ENCODE results near the gene POP7. TPM values are rescaled to one million over a fixed set of nuclear protein-coding genes. Genes with fewer than 3 reads are reported as not detected.

The POP7 gene
- total and polyA plus RNA-seq, 10 donors = 14.9 to 39.1 (median 18.8) TPM

GRCh38 chr7:100671353-100672327 lies 34.3 kb upstream of the POP7 start:
- H3K4me3 ChIP-seq = no peak overlapping the region

DNA sequence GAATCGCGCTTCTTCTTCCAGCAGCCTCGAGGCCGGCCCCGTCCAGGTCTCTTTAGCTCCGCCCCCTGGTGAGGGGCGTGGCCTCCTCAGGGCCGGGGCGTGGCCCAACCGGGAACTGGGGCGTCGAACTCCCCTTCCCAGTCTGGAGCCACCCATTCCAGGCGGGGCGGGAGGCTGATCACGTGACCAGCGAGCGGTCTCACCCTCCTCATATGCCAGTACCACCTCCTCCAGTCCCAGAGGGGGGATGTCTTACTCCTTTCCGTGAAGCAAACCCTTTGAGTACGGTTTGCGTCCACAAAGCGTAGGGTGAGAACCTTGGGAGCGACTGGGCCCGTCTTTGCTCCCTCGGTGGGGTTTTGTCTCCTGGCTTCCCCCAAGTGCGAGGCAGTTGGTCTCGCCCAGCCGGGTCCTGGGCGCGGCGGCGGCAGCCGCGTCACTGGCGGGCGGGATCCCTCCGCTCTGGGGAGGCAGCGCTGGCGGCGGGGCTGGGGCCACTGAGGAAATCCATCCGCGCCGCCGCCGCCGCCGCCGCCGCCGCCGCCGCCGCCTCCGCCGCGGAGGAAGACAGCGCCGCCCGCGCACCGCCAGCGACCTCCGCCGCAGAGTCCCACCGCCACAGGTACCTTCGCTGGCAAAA lies 32.5 kb upstream of the POP7 start, which contains the start of gene GNB2:
Gene GNB2 (plus strand): TSS at position 439 of the 640 bp plus-strand sequence. CDS start 2,526 bp downstream, outside the sequence.
- 0 to 1% (median 0%) methylated on average over 17 to 65 of the region's 65 CpGs for WGBS, 5 donors

More at GRCh38 chr7:100671353-100672327, 34.3 kb upstream of the POP7 start:
- Histone ChIP-seq H3K27ac (no peak overlapping the region), H3K9me3 (no peaks in the 10 kb centered on the region), H3K4me1 (peaks cover 7 to 24% (median 21%) of the 10 kb centered on the region in 6 donors), H3K36me3 (peaks cover 0 to 6% (median 4%) of the 10 kb centered on the region in 6 donors), H3K27me3 (replicated peaks in 1 of 7) (no peaks in the 10 kb centered on the region)
- WGBS, 5 donors = 92 to 95% (median 93%) methylated on average over 18 of the region's 18 CpGs
- DNase-seq = peak; percentile 69
- TF ChIP-seq, protein P1, sequence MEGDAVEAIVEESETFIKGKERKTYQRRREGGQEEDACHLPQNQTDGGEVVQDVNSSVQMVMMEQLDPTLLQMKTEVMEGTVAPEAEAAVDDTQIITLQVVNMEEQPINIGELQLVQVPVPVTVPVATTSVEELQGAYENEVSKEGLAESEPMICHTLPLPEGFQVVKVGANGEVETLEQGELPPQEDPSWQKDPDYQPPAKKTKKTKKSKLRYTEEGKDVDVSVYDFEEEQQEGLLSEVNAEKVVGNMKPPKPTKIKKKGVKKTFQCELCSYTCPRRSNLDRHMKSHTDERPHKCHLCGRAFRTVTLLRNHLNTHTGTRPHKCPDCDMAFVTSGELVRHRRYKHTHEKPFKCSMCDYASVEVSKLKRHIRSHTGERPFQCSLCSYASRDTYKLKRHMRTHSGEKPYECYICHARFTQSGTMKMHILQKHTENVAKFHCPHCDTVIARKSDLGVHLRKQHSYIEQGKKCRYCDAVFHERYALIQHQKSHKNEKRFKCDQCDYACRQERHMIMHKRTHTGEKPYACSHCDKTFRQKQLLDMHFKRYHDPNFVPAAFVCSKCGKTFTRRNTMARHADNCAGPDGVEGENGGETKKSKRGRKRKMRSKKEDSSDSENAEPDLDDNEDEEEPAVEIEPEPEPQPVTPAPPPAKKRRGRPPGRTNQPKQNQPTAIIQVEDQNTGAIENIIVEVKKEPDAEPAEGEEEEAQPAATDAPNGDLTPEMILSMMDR (IDR thresholded peaks at IDR 0.05 in 8 of 11, conservative IDR thresholded peaks at IDR 0.05 in 3 of 11) = no peak
- TF ChIP-seq POLR2A (IDR thresholded peaks at IDR 0.05) (no peak), POLR2AphosphoS5 (IDR thresholded peaks at IDR 0.05) (no peak)
- intact Hi-C loops (cut with DNase I; ENCODE audit: low total_unique reads) = loop anchor here (10.0 kb wide), 1 partner anchor 57 kb away; the partner anchor contains the start of gene MOSPD3

GRCh38 chr7:100673942-100674410 lies 31.9 kb upstream of the POP7 start:
- Histone ChIP-seq H3K36me3 (peaks cover 0 to 30% (median 27%) of the 10 kb centered on the region in 6 donors), H3K9me3 (no peaks in the 10 kb centered on the region), H3K4me3 (peak overlapping the region; percentile 86 to 98 (median 92)), H3K4me1 (peaks cover 7 to 47% (median 36%) of the 10 kb centered on the region in 6 donors), H3K27me3 (replicated peaks in 1 of 7) (no peaks in the 10 kb centered on the region), H3K27ac (peak overlapping the region; percentile 97 to 100 (median 99))
- 0 to 1% (median 0%) methylated on average over 30 to 34 of the region's 34 CpGs for WGBS, 5 donors
- intact Hi-C loops (cut with DNase I; ENCODE audit: low total_unique reads) = loop anchor here (10.0 kb wide), 1 partner anchor 59 kb away; the partner anchor contains the start of gene MOSPD3
- TF ChIP-seq, protein P1 (IDR thresholded peaks at IDR 0.05 in 8 of 11, conservative IDR thresholded peaks at IDR 0.05 in 3 of 11) = no peak
- peak in 1 of 3 donors; percentile 17 for TF ChIP-seq POLR2AphosphoS5 (IDR thresholded peaks at IDR 0.05)
- peak; percentile 92 for DNase-seq

More for the DNA sequence above, 32.5 kb upstream of the POP7 start, which contains the start of gene GNB2:
- peak within 1 kb of the TSS; percentile 86 to 98 (median 92) for H3K4me3 ChIP-seq
- TF ChIP-seq POLR2AphosphoS5 (IDR thresholded peaks at IDR 0.05) = peak; percentile 92 to 95 (median 94)
- TF ChIP-seq, protein P1 (IDR thresholded peaks at IDR 0.05 in 8 of 11, conservative IDR thresholded peaks at IDR 0.05 in 3 of 11) = peak in 4 of 11 experiments; percentile 9 to 36 (median 18)
- peak in 2 of 3 donors; percentile 64 to 67 for TF ChIP-seq POLR2A (IDR thresholded peaks at IDR 0.05)
- peaks cover 0 to 24% (median 22%) of the 10 kb centered on the region in 6 donors for H3K36me3 ChIP-seq
- peaks cover 7 to 41% (median 33%) of the 10 kb centered on the region in 6 donors for H3K4me1 ChIP-seq
- peak; percentile 100 for DNase-seq
- intact Hi-C loops (cut with DNase I; ENCODE audit: low total_unique reads) = loop anchor here (10.0 kb wide), 1 partner anchor 59 kb away; the partner anchor contains the start of gene MOSPD3
- H3K27ac ChIP-seq = peak within 1 kb of the TSS; percentile 97 to 100 (median 99)
- no peaks in the 10 kb centered on the region for H3K9me3 ChIP-seq
- no peaks in the 10 kb centered on the region for H3K27me3 ChIP-seq (replicated peaks in 1 of 7)

Data from spleen (tissue), 11 donors.